ENCODE data around the gene VAC14.

Gene VAC14

GRCh38 chr16:70786020-70786755 lies 14.8 kb downstream of the VAC14 start:
- no peak for DNase-seq (ENCODE audit: low spot score)

- DNase-seq (ENCODE audit: low spot score), result no peak
Measured at GRCh38 chr16:70784692-70785555, 16.0 kb downstream of the VAC14 start.

GRCh38 chr16:70782237-70782636 lies 18.7 kb downstream of the VAC14 start:
- no peak for DNase-seq (ENCODE audit: low spot score)

GRCh38 chr16:70781800-70782199 lies 19.2 kb downstream of the VAC14 start:
- no peak for DNase-seq (ENCODE audit: low spot score)

- DNase-seq (ENCODE audit: low spot score), result no peak
Measured at GRCh38 chr16:70780546-70780945, 20.4 kb downstream of the VAC14 start.

GRCh38 chr16:70779361-70779760 lies 21.6 kb downstream of the VAC14 start:
- DNase-seq (ENCODE audit: low spot score), result no peak

- no peak for DNase-seq (ENCODE audit: low spot score)
Measured at GRCh38 chr16:70778901-70779309, 22.1 kb downstream of the VAC14 start.

- no peak for DNase-seq (ENCODE audit: low spot score)
Measured at GRCh38 chr16:70777973-70778406, 23.0 kb downstream of the VAC14 start.

- DNase-seq (ENCODE audit: low spot score), result no peak
Measured at GRCh38 chr16:70777496-70777895, 23.5 kb downstream of the VAC14 start.

- no peak for DNase-seq (ENCODE audit: low spot score)
Measured at GRCh38 chr16:70775399-70775798, 25.6 kb downstream of the VAC14 start.

GRCh38 chr16:70774261-70774660 lies 26.7 kb downstream of the VAC14 start:
- DNase-seq (ENCODE audit: low spot score), result no peak

- no peak for DNase-seq (ENCODE audit: low spot score)
Measured at GRCh38 chr16:70772493-70772892, 28.5 kb downstream of the VAC14 start.

- DNase-seq (ENCODE audit: low spot score), result no peak
Measured at GRCh38 chr16:70770626-70771552, 30.1 kb downstream of the VAC14 start.

- DNase-seq (ENCODE audit: low spot score), result no peak
Measured at GRCh38 chr16:70770291-70770625, 30.7 kb downstream of the VAC14 start.

GRCh38 chr16:70769761-70770160 lies 31.2 kb downstream of the VAC14 start:
- no peak for DNase-seq (ENCODE audit: low spot score)

- DNase-seq (ENCODE audit: low spot score), result no peak
Measured at GRCh38 chr16:70769131-70769530, 31.8 kb downstream of the VAC14 start.

GRCh38 chr16:70768203-70768580 lies 32.8 kb downstream of the VAC14 start:
- DNase-seq (ENCODE audit: low spot score), result no peak

- DNase-seq (ENCODE audit: low spot score), result no peak
Measured at GRCh38 chr16:70767377-70768202, 33.4 kb downstream of the VAC14 start.

- no peak for DNase-seq (ENCODE audit: low spot score)
Measured at GRCh38 chr16:70766658-70767057, 34.3 kb downstream of the VAC14 start.

- no peak for DNase-seq (ENCODE audit: low spot score)
Measured at GRCh38 chr16:70766176-70766575, 34.8 kb downstream of the VAC14 start.

GRCh38 chr16:70765491-70765890 lies 35.5 kb downstream of the VAC14 start:
- no peak for DNase-seq (ENCODE audit: low spot score)

Data from putamen (tissue), 1 donor.